Midbrain (tissue), 1 donor: ENCODE measurements around the gene HNRNPU.

Experiments used
- DNase-seq: peaks from one replicate; lab custom pipeline; 2025; lab: John Stamatoyannopoulos, UW

HNRNPU gene

DNA sequence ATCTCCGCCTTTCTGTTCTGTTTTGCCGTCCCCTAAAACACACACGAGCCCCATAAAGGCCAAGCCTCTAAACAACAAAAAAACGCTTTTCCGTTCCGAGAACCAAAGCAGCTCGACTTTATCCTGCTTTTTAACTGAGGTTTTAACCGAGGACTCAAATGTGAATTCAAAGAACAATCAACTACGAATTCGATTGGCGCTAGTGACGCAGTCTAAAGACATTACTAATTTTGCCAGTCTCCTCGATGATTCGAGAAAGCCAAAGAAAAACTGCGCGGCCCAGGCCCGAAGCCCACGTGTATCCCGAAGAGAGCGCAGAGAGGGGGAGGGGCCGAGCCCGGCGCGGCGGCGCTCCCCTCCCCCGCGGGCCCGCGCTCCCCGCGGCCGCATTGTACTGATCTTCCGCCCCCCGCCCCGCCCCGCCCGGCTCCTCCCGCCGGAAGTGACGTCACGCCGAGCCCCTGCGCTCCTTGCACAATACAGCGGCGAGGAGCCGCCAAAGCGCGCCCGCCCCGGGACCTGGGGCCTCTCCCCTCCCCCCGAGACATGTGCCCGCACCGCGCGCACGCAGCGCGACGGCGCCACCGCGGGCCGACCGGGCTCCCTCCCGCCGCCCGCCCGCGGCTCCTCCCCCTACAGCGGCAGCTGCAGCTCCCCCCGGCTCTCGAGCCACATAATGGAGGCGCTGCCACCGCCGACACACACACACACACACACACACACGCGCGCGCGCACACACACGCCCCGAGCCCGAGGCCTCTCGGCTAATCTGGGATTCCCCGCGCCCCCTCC, 1.4 kb downstream of the HNRNPU start:
- peak; percentile 95 for DNase-seq

DNA sequence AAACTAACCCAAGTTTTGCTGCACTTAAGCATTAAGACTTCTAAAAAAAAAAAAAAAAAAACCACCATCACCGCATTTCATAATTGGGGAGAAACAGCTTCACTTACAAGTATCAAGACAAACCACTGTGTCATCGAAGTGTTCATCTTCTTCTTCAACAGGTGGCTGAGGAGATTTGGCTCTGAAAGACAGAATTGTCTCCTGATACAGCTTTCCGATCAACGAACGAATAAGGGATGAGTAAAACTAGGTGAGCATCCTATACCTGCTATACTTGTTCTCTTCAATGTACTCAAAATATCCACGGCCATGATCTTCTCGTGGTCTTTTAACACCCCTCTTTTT, 2.0 kb downstream of the HNRNPU start:
- no peak for DNase-seq

DNA sequence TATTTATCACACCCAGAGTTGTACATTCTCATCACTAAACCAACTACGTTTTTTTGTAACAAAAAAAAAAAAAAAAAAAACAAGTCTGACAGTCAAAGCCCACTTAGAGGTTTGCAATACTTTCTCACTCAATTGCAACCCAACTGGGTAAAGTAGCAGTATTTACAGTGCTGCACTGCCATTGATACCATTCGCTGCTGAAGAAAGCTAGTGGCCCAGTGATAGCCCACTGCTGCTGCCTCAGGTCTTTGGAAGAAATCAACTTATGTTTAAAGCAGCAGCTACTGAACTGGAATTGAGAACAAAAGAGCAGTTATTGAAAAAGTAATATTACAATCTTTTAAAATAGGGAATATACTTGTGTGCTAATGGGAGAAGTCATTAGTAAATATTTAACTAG, 2.7 kb downstream of the HNRNPU start:
- no peak for DNase-seq

DNA sequence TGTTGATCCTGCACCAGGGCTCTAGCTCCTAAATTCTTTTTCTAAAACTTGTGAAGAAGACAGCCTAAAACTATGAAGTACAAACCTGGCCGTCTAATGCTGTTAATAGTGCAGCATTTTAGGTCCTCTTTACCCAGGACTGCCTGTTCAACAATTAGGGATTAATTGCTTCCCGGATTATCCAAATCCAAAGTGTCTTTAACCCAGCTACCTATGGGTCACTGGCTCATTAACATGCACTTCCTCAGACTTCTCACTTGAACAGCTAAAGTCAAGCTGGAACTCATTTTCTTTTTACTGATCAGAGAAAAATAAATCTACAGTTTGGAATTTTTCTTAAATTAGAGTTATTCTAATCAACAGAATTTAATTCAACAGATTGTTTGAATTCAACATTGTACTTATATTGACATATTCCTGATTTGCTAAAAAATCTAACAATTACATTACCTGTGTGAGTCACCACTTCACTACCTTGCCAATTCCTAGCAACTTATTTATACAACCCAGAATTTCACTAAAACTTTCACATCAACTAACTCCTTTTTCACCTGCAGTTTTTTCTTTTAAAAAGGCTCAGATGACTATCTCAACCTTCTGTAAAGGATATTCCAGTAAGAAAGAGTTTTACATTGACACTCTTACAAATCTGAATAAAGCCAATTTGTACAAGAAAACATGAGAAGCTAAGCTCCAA, 3.3 kb downstream of the HNRNPU start:
- DNase-seq, result no peak

DNA sequence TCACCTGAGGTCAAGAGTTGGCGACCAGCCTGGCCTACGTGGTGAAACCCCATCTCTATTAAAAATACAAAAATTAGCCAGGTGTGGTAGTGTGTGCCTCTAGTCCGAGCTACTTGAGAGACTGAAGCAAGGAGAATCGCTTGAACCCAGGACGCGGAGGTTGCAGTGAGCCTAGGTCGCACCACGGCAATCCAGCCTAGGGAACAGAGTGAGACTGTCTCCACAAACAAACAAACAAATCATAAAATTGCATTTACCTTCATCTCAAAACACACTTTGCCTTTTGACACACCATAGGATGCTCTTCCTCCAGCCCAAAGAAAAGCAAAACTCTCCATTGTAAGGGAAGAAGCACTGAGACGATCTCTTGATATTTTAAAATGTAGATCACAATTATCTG, 4.3 kb downstream of the HNRNPU start:
- no peak for DNase-seq

DNA sequence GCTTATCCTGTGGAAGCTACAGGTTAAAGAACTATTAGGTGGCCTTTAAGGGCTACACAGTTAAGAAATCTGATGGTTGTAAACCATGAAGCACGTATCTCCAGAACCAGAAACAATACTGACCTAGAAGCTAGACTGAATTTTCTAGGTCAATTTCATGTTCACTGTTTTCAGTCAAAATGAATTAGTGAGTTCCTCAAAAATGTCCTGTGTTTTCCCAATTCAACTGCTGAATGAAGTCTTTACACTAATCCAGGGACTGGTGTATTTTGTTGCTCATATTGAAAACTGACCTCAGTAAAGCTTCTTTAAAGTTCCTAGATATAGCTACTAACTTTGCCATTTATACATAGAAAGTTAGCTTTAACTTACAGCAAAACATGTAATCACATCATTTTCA, 6.0 kb downstream of the HNRNPU start:
- DNase-seq, result no peak

DNA sequence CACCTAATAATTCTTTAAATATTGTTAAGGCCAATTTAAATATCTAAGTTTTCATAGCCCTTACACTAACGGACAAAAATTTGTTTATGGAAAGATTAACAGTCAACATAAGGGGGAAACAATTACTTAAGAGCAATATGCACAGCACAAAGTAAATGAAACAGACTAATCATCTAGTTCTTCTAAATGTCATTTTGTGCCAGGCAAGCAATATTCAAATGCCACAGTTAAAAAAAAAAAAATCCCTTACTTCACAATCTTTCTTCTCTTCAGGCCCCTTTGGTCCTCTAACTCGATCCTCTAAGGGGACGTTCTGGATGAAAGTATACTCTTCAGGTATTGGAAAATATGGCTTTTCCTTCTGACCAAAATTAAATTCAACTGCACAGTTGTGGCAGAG, 6.6 kb downstream of the HNRNPU start:
- DNase-seq, result no peak

DNA sequence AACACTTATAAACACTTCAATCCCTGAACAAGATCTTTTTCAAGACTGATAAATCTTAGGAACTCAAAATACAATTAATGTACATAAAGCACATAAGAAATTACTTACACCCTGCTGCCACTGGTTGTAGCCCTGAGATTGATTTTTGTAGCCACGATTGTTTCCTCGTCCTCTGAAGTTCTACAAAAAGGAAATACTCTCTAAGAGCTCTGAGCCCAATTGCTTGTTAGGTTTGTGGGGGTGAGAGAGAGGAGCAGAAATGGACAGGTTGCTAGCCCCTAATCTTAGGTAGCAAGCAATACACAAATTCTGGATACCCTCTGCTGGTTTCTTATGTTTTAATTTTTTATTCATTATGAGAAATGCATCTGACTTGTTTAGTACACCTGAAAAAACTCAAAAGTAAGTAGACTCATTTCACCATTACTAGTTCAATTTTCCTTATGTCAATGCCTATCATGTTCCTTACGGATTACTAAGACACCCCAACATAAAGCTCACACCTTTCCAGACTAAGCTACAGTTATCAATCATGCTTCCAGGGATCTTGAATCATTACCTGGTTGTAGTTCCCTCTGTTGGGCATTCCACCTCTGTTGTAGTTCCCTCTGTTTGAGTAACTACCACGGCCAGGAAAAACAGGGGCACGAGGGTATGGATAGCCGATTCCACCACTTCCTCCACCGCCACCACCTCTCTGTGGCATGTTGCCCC, 9.3 kb downstream of the HNRNPU start:
- DNase-seq, result no peak

DNA sequence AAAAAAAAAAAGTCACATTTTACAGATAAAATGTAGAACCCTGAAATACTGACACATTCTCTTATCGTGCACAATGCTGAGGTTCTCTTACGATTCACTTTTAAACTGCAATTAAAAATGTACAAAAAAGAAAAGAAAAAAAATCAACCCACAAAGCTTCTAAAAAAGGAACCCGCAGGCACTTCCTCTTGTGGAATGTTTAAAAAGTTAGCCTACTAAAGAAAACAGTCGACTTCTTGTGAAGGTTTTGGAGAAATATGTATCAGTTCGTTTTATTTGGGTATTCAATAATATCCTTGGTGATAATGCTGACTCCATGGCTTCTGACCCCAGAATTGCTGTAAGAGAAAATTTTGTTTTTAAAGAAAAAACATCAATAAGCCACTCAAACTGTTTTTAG, 10.2 kb downstream of the HNRNPU start:
- no peak for DNase-seq

DNA sequence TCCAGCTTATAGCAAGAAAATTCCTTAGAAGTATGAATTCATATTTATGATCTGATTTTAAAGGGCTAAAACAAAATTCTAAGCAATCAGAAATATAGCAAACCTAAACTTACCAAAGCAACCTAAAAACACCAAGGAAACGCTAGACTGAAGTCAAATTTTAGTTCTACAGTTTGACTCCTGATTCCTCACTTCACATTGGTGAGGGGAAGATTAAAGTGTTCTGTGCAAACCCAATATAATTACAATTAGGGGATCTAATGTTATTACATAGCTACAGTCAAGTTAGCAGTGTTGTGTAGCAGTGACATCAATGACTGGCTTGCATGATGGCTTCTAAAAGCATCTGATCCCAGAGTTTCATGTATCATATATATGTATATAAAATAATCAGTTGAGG, 11.6 kb downstream of the HNRNPU start:
- DNase-seq, result no peak

DNA sequence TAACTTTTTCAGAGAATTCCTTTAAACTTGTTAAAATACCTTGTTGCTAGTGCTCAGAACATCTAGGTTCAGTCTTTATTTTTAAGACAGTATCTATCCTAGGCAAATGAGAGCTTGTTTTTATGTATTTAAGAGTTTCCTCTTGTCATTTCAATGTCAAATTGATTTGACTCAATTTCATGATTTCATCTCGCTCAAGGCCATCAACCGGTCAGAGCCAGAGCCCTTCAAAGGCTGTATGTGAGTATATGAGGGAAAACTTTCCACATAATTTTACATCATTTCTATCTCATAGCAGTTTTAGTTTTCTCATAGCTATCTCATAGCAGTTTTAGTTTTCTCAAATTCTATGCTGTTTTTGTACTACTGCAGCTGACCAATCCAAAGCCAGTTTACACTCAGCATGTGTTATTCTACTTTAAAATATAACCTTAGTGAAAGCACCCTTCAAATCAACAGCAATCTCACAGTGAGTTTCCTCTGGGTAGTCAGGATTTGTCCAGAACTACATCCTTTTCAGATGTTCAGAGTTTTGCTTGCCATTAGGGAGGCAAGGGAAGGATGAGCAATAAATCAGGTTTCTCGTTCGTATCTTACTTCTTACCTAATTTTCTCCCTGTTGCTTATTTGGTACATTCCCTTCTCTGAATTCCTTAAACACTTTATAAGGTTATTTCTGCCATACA, 12.7 kb downstream of the HNRNPU start:
- no peak for DNase-seq

DNA sequence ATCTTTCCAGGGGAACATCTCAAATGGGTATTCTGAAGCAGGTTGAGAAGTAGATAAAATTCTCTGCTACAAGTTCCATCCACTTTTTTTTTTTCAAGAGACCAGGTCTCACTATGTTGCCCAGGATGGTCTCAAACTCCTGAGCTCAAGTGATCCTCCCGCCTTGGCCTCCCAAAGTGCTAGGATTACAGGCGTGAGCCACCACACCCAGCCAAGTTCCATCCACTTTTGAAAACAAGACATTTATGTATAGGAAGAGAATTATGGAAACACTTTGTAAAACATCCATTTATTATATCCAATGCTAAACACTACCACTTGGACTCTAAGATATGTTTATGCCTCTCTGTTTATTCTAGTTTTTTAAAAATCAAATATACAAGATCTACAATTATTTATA, 13.4 kb downstream of the HNRNPU start:
- no peak for DNase-seq

DNA sequence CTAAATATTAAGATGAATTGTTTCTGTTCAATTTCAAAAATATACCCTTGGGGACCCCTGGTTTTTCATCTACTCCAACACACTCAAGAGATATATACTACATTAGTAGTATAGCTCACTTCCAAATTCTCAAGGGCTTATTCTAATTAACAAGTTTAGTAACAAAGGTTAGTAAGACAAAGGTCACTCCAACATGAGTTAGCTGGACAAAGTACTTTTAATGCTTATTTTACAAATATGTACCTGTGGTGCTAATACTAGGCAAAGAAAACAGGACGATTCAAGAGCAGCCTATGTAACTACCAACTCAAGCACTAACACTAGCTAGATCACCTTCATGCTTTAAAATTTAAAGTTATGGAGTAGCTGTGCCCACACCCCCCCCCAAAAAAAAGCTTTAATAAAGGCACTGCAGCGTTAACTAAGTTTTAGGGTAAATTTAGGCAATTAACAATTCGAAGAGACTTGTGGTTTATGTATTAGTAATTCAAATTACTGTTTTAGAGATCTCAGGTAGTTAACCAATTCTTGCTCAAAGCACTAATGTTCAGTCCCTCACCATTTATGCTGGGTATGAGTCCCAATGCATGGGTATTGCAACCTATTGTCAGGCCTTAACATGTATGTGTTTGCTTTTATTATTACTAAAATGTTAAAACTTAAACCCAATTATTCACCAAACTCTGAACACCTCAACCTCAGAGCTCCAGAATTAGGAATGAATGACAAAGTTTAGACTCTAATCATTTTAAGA, 14.1 kb downstream of the HNRNPU start:
- DNase-seq, result no peak

DNA sequence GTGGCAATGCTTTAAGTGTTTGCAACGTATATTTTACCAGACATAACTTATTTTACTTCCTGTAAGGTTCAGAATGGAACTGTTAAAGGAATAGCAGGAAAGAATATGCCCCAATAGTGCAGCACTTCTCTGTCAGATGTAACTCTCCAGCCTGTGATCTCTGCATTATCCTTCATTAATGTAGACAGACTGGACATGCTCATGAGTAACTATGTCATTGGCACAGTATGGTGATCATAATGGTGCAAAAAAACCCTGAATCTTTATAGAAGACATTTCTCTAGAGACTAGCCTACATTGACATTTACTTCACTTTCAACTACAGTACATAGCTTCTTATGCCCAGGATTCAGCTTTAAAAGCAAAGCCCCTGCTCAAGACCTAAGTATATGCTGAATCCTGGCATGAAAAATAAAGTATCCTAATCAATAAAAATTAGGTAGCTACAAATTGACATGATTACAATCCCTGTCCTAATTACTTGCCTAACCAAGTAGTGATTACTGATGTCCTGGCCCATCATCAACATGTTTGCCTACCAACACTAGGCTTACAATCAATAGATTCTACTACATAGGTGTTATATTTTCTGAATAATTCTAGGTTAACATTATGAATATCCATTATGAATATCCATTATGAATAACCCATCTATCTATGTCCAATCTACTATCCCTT, 15.0 kb downstream of the HNRNPU start:
- DNase-seq, result no peak

DNA sequence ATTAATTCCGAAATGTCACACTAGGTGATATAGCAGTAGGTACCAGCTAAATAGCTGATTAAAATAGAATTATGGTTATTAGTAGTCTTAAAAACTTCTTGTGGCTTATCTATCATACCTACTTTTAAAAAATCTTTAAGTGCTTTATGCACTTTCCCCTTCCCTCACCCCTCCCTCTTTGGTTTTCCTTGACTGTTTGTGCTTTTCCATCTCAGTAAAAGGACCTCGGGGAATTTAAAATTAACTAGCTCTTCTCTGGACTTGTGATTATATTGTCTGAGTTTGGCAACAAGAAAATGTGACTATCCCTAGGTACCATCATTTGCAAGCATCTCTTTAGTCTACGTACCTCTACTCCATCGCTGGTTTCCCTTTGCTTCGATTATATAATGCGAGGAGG, 17.7 kb downstream of the HNRNPU start:
- DNase-seq, result no peak

DNA sequence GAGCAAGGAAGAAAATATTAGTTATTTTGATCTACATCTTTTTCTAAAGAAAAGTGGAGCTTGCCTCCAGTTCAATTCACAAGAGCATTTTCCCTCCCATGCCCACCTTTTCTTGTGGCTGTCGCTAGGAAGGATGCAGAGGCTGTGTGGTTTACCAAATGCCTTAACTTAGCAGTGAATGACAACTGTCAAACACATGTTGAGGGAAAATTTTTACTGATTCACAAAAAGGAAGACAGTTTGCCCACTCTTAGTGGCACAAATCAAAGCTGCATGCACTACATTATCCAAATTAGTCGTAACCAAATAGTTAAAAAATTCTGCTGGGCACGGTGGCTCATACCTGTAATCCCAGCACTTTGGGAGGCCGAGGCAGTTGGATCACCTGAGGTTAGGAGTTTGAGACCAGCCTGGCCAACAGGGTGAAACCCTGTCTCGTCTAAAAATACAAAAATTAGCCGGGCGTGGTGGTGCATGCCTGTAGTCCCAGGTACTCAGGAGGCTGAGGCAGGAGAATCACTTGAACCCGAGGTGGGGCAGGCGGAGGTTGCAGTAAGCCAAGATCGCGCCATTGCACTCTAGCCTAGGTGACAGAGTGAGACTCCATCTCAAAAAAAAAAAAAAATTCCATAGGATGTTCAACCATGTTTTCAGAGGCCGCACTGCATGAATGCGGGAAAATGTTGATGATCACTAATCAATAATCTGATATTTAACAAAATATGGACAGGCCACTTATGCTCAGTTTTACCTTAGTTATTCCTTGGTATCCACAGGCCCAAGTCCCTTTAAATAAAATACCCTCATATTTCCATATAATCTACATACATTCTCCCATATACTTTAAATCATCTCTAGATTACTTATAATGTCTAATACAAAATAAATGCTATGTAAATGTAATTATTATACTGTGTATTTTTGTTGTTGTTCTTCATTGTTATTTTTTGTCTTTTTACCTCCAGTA, 19.9 kb downstream of the HNRNPU start:
- DNase-seq, result no peak

DNA sequence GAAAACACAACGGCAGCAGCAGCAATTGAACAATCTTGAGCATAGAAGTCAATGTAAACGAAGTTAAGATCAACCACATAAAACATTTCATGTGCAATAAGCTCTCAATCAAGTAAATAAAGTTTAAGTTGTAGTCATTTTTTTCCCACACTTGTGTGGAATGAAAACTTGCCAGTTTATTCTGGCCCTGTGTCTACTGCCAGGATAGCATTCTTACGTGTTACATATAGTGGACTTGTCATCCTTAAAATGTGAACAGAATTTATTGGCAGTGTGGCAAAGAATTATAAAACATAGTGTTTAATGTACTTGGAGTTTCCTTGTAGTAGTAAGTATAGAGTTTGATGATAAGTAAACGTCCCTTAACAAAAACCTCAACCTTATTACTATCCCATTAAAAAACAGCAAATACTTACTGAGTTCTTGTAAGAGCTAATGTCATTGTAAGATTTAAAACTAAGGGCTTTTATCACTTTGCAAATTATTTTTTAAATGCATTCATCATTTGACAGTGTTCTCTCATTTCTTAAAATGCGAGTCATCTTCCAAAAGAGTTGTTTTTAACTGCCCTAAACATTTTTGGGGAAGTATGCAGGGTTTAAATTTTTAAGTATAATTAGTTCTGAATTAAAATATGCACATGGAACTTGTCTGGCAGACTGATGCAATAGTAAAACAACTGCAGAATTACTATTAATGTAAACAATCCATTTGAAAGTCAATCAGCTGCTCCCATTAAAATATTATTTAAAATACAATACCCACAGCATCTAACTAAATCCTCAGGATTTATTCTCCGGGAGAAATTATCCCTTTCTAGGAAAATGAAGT, 21.0 kb downstream of the HNRNPU start:
- DNase-seq, result no peak

DNA sequence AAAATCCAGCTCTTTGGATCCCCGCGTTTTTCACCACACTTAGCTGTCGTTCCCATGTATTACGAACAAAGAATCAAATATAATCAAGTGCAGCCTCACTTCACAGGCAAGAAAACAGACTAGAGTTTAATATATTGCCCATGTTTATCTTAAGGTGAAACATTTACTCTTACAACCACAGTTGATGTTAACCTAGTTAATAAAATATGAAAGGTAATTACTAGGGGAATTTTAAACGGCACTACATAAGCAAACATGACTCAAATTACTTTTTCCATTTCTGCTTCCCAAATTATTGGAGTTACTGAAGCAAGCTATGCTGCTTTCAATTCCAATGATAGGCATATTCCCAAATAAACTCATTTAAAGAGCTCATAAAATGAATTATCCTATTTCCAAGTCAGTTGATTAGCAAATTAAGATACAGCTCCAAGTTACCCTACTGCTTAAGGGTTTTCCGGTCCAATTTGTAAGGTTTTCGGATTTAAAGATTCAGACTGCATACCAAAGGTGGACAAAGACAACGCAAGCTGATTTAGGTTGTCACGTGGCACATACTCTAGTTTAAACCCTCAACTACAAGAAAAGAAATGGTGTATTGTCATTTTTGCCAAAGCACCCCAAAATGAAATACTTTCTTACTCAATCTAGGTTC, 22.9 kb downstream of the HNRNPU start:
- DNase-seq, result no peak
